NCI-H2081 treated with DMSO at 0.1 percent for 48 hours (cell line): ENCODE data around the gene VPS13C.

Source experiments
- DNase-seq: peaks from one replicate; lab custom pipeline; 2025; lab: John Stamatoyannopoulos, UW

Gene VPS13C

DNA sequence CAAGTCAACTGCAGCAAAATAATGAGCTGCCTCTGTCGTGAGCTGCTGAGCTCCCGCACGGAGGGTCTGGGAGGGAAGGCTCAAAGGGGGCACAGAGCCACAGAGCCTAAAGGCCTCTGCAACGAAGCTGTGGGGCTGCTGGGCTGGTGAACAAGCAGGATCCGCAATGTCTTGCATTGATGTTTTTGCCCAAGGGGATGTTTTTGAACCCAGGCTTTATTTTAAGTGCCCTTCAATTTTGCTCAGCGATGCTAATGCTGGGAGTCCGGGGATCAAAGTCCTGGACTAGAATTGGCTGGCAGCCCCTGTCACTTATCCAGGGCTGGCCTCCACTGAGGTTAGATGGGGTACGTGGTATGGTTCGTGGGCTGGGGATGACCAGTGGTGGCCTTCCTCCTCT, 240.0 kb downstream of the VPS13C start:
- DNase-seq: no peak

DNA sequence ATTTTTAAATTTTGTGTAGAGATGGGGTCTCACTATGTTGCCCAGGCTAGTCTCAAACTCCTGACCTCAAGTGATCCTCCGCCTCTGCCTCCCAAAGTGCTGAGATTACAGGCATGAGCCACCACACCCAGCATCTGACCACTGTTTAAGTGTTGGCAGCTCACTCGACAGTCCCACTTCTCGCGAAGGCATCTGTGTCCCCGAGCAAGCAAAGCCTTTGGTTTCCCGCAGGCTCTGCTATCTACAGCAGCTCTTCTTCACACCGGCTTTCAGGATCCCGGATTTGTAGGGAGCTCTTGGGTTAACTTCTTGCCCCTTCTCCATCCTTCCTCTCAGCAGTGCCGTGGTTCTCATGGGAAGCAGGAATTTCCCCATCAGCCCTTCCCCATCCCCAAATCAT, 240.9 kb downstream of the VPS13C start:
- DNase-seq: no peak

GRCh38 chr15:61818801-61819200, 241.4 kb downstream of the VPS13C start:
- DNase-seq: no peak

DNA sequence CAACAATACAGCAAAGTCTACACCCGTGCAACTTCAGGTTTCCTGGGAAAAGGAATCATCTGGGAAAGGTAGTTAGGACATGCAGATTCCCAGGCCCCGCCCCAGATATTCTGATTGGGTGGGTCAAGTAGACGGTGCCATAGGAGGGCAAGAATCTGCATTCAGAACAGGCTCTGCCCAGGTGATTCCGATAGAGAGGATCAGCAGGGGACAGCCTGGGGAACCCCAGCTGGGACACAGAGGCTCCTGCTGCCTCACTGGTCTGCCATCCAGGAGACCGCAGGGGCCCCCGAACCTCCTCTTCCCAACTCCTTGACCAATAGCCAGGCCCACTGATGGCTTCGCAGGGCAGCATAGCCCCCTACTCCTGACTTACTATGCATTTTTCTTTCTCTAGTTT, 243.4 kb downstream of the VPS13C start:
- no peak for DNase-seq

- no peak for DNase-seq
Measured at GRCh38 chr15:61815356-61816083, 244.7 kb downstream of the VPS13C start.

DNA sequence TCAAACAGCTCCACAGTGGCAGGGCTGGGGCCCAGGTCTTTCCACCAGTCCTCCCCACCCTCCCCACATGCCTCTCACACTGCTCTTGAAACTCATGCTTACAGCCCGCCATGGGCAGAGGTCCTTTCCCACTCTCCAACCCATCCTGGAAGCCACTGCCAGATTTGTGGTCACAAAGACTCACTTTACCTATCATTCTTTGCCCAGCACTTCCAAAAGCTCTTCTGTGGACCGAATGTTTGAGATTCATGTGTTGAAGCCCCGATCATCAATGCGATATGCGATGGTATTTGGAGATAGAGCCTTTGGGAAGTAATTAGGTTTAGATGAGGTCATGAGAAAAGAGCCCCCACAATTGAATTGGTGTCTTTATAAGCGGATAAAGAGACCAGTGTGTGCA, 247.8 kb downstream of the VPS13C start:
- no peak for DNase-seq

- no peak for DNase-seq
Measured at GRCh38 chr15:61811952-61812351, 248.3 kb downstream of the VPS13C start.

DNA sequence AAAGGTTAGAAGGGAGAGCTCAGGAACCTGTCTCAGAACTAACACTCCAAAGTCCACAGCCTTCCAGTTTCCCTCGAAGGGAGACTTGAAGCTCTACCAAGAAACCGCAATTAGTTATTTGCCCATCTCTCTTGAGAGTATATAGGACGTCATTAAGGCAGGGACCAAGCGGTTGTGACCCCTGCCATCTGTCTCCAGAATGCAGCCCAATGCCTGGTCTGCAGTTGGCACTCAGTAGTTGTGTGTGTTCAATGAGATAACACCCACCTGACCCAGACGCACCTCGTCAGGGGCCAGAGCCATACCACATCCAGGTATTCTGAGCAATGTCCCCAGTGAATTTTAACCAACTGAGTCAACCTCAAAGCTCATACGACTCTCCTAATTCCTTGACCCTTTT, 251.0 kb downstream of the VPS13C start:
- DNase-seq: no peak

GRCh38 chr15:61807281-61807929, 252.8 kb downstream of the VPS13C start:
- DNase-seq: no peak
